Medulla oblongata (tissue), 1 donor: Measurements from ENCODE around the gene GSG1L.

Source experiments
- DNase-seq: peaks from one replicate; pipeline ENCODE4 v3.0.0-alpha.2; 2015; ENCODE audit errors: extremely low spot score

Gene GSG1L

GRCh38 chr16:28064706-28065249 lies 1.3 kb upstream of the GSG1L start:
- no peak for DNase-seq

- DNase-seq = no peak
These were observed 636 bp upstream of the GSG1L start for GRCh38 chr16:28064150-28064549.

GRCh38 chr16:28062847-28063521 lies 530 bp downstream of the GSG1L start:
- no peak for DNase-seq

- DNase-seq = no peak
These were observed 1.2 kb downstream of the GSG1L start for GRCh38 chr16:28062261-28062846.

- no peak for DNase-seq
These were observed 2.0 kb downstream of the GSG1L start for GRCh38 chr16:28061352-28062101.

GRCh38 chr16:28059841-28060575 lies 3.5 kb downstream of the GSG1L start:
- no peak for DNase-seq

GRCh38 chr16:28058839-28059589 lies 4.5 kb downstream of the GSG1L start:
- DNase-seq = no peak

GRCh38 chr16:28057949-28058348 lies 5.6 kb downstream of the GSG1L start:
- no peak for DNase-seq

- DNase-seq = no peak
These were observed 10.1 kb downstream of the GSG1L start for GRCh38 chr16:28053461-28053860.

- DNase-seq = no peak
These were observed 11.0 kb downstream of the GSG1L start for GRCh38 chr16:28052274-28053128.

- no peak for DNase-seq
These were observed 12.0 kb downstream of the GSG1L start for GRCh38 chr16:28051486-28051885.

GRCh38 chr16:28042811-28043210 lies 20.7 kb downstream of the GSG1L start:
- no peak for DNase-seq

- no peak for DNase-seq
These were observed 21.9 kb downstream of the GSG1L start for GRCh38 chr16:28041615-28042014.

GRCh38 chr16:28040039-28040438 lies 23.5 kb downstream of the GSG1L start:
- no peak for DNase-seq

GRCh38 chr16:28039493-28039892 lies 24.0 kb downstream of the GSG1L start:
- DNase-seq = no peak

GRCh38 chr16:28038409-28038808 lies 25.1 kb downstream of the GSG1L start:
- DNase-seq = no peak

- DNase-seq = no peak
These were observed 27.6 kb downstream of the GSG1L start for GRCh38 chr16:28035866-28036393.

GRCh38 chr16:28033870-28034269 lies 29.6 kb downstream of the GSG1L start:
- no peak for DNase-seq

- no peak for DNase-seq
These were observed 34.0 kb downstream of the GSG1L start for GRCh38 chr16:28029387-28030002.

GRCh38 chr16:28027055-28027454 lies 36.5 kb downstream of the GSG1L start:
- DNase-seq = no peak
